ENCODE data around the gene CST9L.

Gene CST9L

GRCh38 chr20:23542801-23543200 lies 25.5 kb downstream of the CST9L start:
- DNase-seq, result no peak

GRCh38 chr20:23541776-23542175 lies 26.5 kb downstream of the CST9L start:
- DNase-seq, result no peak

DNA sequence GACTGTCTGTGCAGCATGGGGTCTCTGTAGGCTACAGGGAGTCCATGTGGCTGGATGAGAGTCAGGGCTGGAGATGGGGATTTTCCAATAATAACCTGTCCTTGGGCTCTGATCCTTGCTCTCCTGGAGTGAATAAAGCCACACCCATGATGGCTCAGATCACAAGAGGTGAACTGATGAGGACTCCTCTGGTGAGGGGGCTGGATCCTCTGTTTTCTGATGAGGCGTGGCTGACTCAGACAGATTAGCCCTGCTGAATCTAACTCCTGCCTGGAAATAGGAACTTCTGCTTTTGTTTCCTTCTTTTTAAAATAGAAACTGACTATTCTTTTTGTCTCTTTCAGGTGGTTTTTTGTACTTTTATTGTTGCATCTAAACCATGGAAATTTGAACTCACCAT lies 27.0 kb downstream of the CST9L start:
- no peak for DNase-seq

DNA sequence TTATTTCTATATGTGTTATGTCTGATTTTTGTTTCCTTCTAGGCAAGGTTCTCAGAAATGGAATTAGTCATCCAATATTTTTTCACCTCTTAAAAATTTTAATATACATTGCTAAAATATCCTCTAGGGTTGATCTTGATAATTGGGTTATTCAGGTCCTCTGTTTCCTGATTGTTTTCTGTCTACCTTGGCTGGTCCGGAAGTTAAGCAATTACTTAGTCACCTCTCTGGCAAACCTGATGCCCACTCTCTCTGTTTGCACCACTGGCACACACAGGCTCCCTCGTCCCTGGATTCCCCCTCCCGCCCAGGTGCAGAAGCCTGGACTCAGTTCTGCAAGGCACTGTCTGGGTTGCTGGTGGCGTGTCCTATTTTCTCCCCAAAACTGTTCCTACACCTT lies 27.7 kb downstream of the CST9L start:
- no peak for DNase-seq

DNA sequence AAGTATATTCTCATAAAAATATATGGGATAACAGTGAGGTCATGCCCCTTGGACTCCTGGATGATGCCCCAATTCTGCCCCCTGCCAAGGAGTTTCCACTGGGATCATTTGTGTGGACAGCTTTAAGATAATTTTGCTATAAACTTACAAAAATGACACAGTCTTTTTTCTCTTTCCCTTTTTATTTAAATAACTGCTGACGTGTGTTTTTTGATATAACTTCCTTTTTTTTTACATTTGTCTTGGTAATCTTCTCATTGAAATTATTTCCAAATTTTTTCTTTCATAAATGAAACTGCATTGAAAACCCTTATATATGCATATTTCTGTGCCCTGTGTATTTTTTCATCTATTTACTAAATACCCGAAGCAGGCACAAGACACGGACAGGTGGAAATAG lies 31.3 kb downstream of the CST9L start:
- no peak for DNase-seq

DNA sequence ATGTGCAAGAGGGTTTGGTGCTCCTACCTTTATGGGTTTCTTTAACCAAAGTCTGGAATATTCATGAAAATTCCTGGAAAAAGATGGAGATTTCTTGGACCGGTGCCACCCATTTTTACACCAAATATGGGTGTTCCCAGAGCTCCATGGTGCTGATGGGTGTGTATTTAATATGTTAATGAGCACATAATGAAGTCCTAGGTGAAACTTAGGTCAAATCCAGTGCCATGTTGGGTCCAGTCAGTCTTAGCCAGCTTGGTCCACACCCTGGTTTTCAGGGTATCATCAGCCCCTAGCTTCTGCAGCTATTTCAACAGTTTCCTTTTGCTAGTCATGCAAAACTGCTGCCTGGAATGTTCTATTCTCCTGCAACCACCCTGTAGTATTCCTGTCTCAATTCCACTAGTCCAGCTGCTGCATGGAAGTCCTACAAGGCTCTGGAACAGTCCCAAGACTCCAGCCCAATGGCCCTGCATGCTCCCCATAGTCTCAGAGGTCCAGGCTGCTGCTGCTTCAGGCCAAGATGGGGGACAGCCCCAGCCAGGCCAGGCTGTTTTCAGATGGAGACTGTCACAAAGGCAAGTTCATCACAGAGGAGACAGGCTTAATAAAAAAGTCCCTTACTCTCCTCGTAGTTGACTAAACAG lies 31.8 kb downstream of the CST9L start:
- no peak for DNase-seq

DNA sequence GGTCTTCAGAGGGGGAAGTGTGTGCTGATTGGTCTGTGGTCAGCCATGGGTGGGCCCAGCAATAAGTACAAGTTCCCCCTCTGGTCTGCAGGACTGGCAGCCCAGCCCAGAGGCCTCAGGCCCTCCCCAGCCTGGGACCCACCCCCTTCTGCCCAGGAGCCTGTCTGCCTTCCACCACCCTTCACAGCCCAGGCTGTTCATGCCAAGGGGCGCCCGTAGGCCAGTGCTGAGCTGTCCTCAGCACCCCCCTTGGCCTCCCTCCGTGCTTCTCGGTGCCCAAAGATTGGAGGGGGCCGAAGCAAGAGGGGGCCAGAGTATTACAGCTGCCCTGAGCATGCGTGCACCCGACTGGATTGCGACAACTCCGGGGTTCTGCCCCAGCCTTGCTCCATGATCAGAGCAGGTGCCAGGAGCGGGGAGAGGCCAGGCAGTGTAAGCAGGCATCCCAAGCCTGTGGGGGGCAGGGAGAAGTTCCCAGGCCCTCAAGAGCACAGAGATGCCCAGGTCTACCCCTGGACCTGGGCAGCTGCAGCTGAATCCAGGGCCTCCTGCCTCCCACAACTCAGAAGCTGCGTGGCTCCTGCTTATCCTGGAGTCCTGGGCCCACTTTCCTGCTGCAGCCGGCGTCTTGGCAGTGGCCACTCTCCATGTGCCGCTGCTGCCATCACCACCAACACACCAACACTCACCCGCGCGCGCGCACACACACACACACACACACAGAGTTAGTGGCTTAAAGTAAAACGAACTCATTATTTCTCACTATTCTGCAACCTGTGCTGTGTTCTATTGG lies 33.3 kb downstream of the CST9L start:
- no peak for DNase-seq

GRCh38 chr20:23533161-23533560 lies 35.1 kb downstream of the CST9L start:
- no peak for DNase-seq

DNA sequence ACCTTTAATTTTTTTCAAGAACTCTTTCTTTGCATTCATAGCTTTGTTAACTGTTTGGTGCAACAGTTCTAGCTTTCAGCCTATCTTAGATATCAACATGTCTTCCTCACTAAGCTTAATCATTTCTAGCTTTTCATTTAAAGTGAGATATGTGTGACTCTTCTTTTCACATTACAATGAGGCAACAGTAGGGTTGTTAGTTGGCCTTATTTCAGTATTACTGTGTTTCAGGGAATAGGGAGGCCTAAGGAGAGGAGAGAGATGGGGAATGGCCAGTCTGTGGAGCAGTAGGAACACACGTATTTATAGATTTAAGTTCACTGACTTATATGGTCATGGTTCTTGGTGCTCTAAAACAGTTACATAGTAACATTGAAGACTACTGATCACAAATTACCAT lies 35.8 kb downstream of the CST9L start:
- no peak for DNase-seq

DNA sequence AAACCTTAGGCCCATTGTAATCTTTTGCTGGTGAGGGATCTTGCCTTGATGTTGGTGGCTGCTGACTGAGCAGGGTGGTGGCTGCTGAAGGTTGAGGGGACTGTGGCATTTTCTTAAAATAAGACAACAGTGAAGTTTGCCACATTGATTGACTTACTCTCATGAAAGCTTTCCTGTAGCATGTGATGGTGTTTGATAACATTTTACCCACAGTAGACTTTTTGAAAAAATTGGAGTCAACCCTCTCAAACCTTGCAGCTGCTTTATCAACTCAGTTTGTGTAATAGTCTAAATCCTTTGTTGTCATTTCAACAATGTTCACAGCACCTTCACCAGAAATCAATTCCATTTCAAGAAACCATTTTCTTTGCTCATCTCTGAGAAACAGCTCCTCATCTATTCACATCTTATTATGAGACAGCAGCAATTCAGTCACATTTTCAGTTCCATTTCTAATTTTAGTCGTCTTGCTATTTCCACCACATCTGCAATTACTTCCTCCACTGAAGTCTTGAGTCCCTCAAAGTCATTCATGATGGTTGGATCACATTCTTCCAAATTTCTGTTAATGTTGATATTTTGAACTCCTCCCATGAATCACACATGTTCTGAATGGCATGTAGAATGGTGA lies 37.2 kb downstream of the CST9L start:
- no peak for DNase-seq

DNA sequence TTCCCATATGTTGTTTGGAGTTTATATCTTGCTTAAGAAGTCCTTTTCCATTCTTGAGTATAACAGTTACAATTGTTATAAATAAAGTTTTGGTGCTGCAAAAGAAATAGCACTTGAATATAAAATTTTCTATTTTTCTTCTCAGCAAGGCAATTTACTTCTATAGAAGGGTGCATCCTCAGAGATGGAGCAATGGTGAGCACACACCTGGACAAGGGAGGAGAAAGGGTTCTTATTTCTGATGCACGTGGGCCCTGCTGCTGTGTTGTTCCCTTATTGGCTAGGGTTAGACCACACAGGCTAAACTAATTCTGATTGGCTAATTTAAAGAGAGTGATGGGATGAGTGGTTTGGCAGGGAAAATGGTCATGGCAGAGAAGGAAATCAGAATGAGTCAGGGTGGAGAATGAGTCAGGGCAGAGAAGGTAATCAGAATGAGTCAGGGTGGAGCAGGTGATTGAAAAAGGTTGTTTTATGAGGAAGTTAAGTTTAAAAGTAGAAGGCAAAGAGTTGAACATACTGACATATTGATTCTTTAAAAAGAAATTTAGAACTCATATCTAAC lies 39.3 kb downstream of the CST9L start:
- no peak for DNase-seq

GRCh38 chr20:23526850-23527249 lies 41.4 kb downstream of the CST9L start:
- DNase-seq, result no peak

- DNase-seq, result no peak
These were observed 44.1 kb downstream of the CST9L start for GRCh38 chr20:23524146-23524545.

- no peak for DNase-seq
These were observed 48.1 kb downstream of the CST9L start for GRCh38 chr20:23520185-23520584.

GRCh38 chr20:23519556-23519955 lies 48.7 kb downstream of the CST9L start:
- DNase-seq, result no peak

DNA sequence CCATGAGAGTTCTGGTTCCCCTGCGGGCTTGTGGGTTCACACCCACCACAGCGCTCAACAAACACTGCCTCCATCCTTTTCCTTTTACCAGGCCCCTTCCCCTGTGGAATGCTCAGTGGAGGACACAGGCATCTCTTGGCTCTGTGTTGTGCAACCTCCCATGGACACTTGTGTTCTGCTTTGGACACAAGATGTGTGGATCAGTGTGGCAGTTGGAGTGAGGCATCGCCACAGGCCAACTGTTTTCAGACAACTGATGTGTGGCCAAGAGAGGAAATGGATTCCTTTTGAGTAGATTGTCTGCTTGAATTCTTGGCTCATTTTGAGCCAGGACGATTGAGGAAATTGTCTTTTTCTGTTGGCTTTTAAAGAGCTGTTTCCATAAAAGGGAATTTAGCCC lies 50.6 kb downstream of the CST9L start:
- DNase-seq, result no peak

- no peak for DNase-seq
These were observed 52.9 kb downstream of the CST9L start for GRCh38 chr20:23515250-23515939.

- no peak for DNase-seq
These were observed 53.4 kb downstream of the CST9L start for GRCh38 chr20:23514848-23515247.
